ENCODE measurements around the gene SLC6A20. TPM values are rescaled to one million over a fixed set of nuclear protein-coding genes. Genes with fewer than 3 reads are reported as not detected.

Gene SLC6A20
- total RNA-seq, 4 donors from 2014 or later, result 0.38 to 0.55 (median 0.44) TPM; not detected in 1

DNA sequence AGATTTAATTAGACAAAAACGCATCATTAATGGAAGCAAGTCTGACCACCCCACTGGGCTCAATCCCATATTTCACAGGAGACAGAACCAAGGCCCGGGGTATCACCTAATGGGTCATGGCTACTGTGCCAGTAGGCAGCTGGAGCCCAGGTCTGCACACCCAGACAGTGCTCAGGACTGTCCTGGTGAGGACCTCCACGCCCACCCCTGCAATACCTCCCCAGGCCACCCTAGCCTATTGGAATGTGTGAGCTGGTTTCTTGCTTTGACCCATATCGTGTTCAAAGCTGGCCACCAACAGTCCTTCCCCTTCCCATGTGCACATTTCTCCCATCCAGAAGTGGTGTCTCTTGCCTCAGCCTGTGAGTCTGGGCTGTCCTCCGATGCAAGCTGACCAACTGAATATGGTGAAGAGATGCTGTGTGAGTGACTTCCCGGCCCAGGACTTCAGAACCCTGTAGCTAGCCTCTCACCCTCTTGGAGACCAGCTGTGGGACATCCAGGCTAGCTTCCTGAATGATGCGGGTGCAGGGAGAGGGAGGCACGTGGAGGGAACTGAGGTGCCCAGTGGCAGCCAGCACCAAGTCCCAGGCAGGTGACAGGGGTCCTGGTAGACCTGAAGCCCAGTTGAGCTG lies 19.1 kb downstream of the SLC6A20 start:
- no peak overlapping the region for H3K4me3 ChIP-seq (ENCODE audit: low read depth, poor library complexity, severe bottlenecking)
- TF ChIP-seq, protein P1, sequence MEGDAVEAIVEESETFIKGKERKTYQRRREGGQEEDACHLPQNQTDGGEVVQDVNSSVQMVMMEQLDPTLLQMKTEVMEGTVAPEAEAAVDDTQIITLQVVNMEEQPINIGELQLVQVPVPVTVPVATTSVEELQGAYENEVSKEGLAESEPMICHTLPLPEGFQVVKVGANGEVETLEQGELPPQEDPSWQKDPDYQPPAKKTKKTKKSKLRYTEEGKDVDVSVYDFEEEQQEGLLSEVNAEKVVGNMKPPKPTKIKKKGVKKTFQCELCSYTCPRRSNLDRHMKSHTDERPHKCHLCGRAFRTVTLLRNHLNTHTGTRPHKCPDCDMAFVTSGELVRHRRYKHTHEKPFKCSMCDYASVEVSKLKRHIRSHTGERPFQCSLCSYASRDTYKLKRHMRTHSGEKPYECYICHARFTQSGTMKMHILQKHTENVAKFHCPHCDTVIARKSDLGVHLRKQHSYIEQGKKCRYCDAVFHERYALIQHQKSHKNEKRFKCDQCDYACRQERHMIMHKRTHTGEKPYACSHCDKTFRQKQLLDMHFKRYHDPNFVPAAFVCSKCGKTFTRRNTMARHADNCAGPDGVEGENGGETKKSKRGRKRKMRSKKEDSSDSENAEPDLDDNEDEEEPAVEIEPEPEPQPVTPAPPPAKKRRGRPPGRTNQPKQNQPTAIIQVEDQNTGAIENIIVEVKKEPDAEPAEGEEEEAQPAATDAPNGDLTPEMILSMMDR (IDR thresholded peaks at IDR 0.05), result no peak
- no peak for TF ChIP-seq POLR2A (IDR thresholded peaks at IDR 0.05)
- DNase-seq (ENCODE audit: low spot score in 2 of 2), result peak in 1 of 2 donors; percentile 82
- intact Hi-C loops (cut with DNase I; ENCODE audit: low total_unique reads), result no loop called here
- 84 to 93% methylated on average over 7 to 8 of the region's 8 CpGs for WGBS, 2 donors

DNA sequence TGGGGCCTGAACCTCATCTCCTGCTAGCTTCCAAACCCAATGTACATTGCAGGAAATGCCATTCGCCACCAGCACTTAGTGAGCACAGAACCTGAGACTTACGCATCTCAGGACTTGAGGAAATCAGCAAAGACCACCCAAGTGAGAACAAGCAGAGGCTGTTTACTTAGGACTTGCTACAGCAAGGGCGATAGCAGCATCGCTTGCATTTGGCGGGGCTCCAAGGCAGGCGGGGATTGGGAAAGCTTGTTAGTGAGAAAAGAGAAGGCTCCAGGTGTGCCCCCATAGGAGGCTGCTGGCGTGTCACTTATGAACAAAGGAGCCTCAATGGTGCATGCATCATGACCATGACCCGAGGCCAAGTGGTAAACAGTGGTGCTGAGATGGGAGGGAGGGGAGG lies 19.7 kb downstream of the SLC6A20 start:
- H3K4me3 ChIP-seq (ENCODE audit: low read depth, poor library complexity, severe bottlenecking), result no peak overlapping the region
- 81 to 82% methylated on average over 8 of the region's 8 CpGs for WGBS, 2 donors
- DNase-seq (ENCODE audit: low spot score in 2 of 2), result peak in 1 of 2 donors; percentile 80
- intact Hi-C loops (cut with DNase I; ENCODE audit: low total_unique reads), result no loop called here
- TF ChIP-seq, protein P1 (IDR thresholded peaks at IDR 0.05), result no peak
- TF ChIP-seq POLR2A (IDR thresholded peaks at IDR 0.05), result no peak

DNA sequence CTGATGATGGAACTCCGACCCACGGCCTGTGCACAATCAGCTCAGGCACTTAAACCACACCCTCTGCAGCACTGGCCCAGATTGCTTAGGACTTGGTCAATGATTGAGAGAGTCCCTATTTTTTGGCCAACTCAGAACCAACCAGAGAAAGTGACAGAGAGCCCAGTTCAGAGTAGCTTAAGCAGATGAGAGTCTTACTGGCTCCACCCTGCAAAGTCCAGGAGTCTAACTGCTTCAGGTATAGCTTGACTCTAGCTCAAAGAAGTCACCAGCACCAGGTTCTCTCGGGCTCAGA lies 20.1 kb downstream of the SLC6A20 start:
- DNase-seq (ENCODE audit: low spot score in 2 of 2), result peak in 1 of 2 donors; percentile 68
- H3K4me3 ChIP-seq (ENCODE audit: low read depth, poor library complexity, severe bottlenecking), result no peak overlapping the region
- intact Hi-C loops (cut with DNase I; ENCODE audit: low total_unique reads), result no loop called here
- 61 to 93% methylated on average over 3 of the region's 3 CpGs for WGBS, 2 donors
- no peak for TF ChIP-seq POLR2A (IDR thresholded peaks at IDR 0.05)
- TF ChIP-seq, protein P1 (IDR thresholded peaks at IDR 0.05), result no peak

DNA sequence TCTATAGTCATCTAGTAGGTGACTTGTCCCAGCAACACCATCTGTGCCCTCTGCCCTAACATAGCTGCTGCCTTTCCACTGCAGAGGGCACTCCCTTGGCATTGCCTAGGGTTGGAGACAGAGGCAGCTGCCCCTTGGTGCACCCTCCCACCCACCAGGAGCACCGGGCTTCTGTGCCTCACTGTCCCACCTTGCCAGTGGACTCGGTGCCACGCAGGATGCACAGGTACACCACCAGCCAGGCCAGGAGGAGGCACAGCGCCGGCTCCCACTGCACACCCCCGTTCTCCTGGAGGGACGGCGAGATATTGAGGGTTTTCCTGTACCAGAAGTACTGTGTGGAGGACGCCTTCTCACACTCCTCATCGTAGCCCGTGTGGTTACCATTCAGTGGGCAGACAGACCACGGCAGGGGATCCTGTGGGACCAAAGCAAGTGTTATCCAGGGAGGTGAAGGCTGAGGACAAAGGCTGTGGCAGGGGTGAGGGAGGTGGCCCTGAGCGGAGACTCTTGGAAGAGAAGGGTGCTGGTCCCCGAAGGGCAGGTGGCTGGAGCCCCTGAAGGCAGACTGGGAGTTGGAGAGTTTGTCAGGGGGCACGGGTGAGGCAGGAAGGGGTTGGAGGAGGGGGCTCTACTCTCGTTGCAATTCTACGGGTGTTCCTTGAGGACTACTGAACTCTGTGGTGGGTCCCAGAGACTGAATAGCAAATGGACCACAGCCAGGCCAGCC lies 20.6 kb downstream of the SLC6A20 start:
- DNase-seq (ENCODE audit: low spot score in 2 of 2), result peak in 1 of 2 donors; percentile 75
- intact Hi-C loops (cut with DNase I; ENCODE audit: low total_unique reads), result no loop called here

DNA sequence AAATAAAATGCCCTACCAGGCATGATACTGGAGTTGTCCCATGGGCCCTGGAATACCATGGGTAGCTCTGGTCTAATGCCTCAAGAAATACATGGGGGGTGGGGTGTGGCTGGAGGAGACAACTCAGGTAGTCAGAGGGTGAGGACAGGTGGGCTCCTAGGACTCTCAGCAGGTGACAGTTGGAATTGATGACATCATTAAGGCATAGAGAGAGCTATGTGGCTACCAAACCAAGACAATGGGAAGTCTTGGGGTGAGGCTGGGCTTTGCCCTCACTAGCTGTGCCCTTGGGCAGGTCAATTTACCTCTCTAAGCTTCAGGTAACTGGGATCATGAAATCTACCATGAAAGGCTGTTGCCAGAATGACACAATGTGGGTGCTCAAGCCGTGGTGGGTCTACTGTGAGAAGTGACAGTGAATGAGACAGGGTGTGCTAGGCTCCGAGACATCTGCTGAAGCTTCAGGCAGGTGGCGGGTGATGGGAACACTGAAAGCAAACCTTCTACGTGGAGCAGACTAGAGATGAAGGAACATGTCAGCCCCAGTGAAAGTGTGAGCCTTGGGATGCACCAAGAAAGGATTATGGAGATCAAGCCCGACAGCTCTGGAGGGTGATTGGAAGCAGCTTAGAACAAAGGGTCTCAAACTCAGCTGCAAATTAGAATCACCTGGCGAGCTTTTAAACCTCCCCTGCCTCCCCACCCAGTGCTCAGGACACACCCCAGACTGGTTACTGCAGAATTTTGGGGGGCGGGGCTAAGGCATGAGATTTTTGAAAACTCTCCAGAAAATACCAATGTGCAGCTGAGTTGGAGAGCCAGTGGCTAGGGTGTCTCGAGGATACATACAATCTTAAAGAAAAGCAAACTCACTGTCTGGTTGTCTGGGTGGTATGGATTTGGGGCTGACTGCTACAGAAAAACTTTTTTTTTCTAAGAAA lies 21.5 kb downstream of the SLC6A20 start:
- 48 to 58% methylated on average over 8 of the region's 8 CpGs for WGBS, 2 donors
- no peak for TF ChIP-seq POLR2A (IDR thresholded peaks at IDR 0.05)
- TF ChIP-seq, protein P1 (IDR thresholded peaks at IDR 0.05), result no peak
- peak in 1 of 2 donors; percentile 75 for DNase-seq (ENCODE audit: low spot score in 2 of 2)
- no peak overlapping the region for H3K4me3 ChIP-seq (ENCODE audit: low read depth, poor library complexity, severe bottlenecking)
- intact Hi-C loops (cut with DNase I; ENCODE audit: low total_unique reads), result no loop called here

More for the DNA sequence above, 20.6 kb downstream of the SLC6A20 start:
- no peak for TF ChIP-seq POLR2A (IDR thresholded peaks at IDR 0.05)
- TF ChIP-seq, protein P1 (IDR thresholded peaks at IDR 0.05), result no peak
- no peak overlapping the region for H3K4me3 ChIP-seq (ENCODE audit: low read depth, poor library complexity, severe bottlenecking)
- WGBS, 2 donors, result 89 to 95% methylated on average over 14 to 17 of the region's 17 CpGs

All from lower leg skin (tissue), 4 donors.